SK-N-MC (cell line): ENCODE results near the gene RTN4.

Experiments used
- EZH2 ChIP-seq: fragments of 200-600 bp; sonication (generic); IDR thresholded peaks from one replicate; pipeline ENCODE4 v1.6.1; 2017; ENCODE audit warnings: antibody characterized with exemption
- FOXP2 ChIP-seq: optimal IDR thresholded peaks from 2 replicates; pipeline ENCODE3; 2011; ENCODE audit warnings: mild to moderate bottlenecking, moderate library complexity; ENCODE audit not compliant: insufficient read depth; ENCODE audit errors: extremely low read length, control extremely low read depth
- POLR2AphosphoS5 ChIP-seq: IDR thresholded peaks from 2 replicates; pipeline ENCODE4 v1.6.1; 2012; ENCODE audit warnings: mild to moderate bottlenecking, low read depth, low read length, borderline replicate concordance

GRCh38 chr2:54952425-54952824 is 97.8 kb downstream of the RTN4 start:
- TF ChIP-seq EZH2 (no peak), POLR2AphosphoS5 (no peak), FOXP2 (no peak)
